Astrocyte of the spinal cord (primary cell): ENCODE data around the gene MAX.
A peak's percentile ranks its signal among the peaks of the same experiment; 100 is the strongest.

ENCODE experiments used
- DNase-seq: peaks from one replicate; pipeline ENCODE4 v3.0.0; 2011; ENCODE audit warnings: low read depth, low spot score
- H3K4me3 ChIP-seq: 2 replicates; pipeline ENCODE4 v1.5.1; 2011; ENCODE audit warnings: low read depth, mild to moderate bottlenecking, low read length, moderate library complexity
- in situ Hi-C: cut with HindIII; loops from 2 replicates; pipeline ENCODE4 v1.10.0; 2017; ENCODE audit warnings: low sequenced_read_pairs
- TF ChIP-seq, protein P1 (sequence below): IDR thresholded peaks from 2 replicates; pipeline ENCODE4 v1.5.1; 2012; ENCODE audit warnings: low read depth, mild to moderate bottlenecking, low read length, inconsistent platforms

MAX gene

DNA sequence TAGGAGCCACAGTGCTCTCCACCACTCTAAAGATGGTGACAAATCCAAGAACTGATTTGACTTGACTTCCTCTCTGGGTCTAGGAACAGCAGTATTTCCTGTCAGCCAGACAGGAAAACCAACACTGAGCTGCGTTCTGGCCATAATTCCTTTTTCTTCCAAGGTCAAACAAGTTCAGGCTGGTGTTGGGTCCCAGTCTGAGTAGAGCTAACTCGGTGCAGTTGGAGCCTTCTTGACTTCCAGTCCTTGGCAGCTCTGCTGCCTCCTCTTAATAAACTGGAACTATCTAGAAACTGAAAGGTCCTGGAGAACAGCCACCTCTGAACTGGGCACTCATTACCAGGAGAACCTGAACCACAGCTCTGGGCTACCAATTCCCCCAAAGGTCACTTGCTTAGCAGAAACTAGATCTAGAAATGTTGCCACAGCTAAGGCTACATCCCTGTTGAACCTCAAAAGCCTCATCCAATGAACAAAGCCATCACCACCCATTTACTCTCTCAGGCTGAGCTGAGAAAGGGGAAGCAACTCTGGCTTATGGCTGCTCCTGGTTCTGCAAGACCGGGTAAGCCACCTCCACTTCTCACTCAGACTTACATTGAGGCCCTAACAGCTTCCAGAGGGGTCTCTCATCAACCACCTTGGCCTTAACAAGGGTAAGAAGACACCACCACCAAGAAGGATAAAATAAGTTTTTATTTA, 27.7 kb downstream of the MAX start:
- DNase-seq = no peak
- in situ Hi-C loops = no loop called here

GRCh38 chr14:65073605-65074201, 28.6 kb downstream of the MAX start:
- H3K4me3 ChIP-seq = no peak overlapping the region
- no peak for DNase-seq
- in situ Hi-C loops = no loop called here
- TF ChIP-seq, protein P1, sequence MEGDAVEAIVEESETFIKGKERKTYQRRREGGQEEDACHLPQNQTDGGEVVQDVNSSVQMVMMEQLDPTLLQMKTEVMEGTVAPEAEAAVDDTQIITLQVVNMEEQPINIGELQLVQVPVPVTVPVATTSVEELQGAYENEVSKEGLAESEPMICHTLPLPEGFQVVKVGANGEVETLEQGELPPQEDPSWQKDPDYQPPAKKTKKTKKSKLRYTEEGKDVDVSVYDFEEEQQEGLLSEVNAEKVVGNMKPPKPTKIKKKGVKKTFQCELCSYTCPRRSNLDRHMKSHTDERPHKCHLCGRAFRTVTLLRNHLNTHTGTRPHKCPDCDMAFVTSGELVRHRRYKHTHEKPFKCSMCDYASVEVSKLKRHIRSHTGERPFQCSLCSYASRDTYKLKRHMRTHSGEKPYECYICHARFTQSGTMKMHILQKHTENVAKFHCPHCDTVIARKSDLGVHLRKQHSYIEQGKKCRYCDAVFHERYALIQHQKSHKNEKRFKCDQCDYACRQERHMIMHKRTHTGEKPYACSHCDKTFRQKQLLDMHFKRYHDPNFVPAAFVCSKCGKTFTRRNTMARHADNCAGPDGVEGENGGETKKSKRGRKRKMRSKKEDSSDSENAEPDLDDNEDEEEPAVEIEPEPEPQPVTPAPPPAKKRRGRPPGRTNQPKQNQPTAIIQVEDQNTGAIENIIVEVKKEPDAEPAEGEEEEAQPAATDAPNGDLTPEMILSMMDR = no peak

More for the DNA sequence above, 27.7 kb downstream of the MAX start:
- no peak overlapping the region for H3K4me3 ChIP-seq
- TF ChIP-seq, protein P1 = no peak

DNA sequence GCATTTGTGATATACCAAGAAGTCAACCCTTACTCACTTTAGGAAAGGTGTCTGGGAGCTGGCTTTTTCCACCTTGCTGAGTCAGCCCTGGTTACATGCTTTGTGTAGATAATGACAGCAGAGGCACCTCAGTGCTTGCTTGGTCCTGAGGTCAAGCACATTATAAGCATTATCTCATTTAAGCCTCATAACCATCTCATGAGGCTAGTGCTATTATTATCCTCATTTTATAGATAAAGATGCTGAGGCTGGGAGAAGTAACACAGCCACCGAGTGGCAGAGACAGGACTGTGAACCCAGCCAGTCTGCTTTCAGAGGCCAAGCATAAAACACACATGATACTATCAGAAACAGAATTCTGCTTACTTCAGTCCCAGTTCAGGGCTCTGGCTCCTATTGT, 29.4 kb downstream of the MAX start:
- in situ Hi-C loops = no loop called here
- no peak for DNase-seq
- TF ChIP-seq, protein P1 = no peak

DNA sequence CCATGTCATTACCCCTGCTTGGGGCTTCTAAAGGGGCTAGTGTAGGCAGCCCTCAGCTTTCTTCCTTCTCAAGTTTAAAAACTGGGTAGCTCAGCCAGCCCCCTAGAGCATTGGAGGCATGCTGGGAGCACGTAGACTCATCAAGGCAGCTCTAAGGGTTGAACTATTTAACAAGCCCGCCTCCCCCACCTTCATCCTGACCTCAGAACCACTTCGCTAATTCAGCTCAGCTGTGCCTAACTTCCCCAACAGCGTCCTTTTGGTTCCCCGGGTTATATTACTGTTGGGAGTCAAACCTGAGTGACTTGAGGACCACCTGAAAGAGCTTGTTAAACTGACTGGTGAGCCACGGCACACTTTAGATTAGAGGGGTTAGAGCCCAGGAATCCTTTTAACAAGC, 30.1 kb downstream of the MAX start:
- TF ChIP-seq, protein P1 = no peak
- H3K4me3 ChIP-seq = no peak overlapping the region
- no peak for DNase-seq
- in situ Hi-C loops = no loop called here

More for the DNA sequence above, 29.4 kb downstream of the MAX start:
- no peak overlapping the region for H3K4me3 ChIP-seq

GRCh38 chr14:65071544-65071943, 30.8 kb downstream of the MAX start:
- TF ChIP-seq, protein P1 = no peak
- in situ Hi-C loops = no loop called here
- DNase-seq = no peak
- no peak overlapping the region for H3K4me3 ChIP-seq

DNA sequence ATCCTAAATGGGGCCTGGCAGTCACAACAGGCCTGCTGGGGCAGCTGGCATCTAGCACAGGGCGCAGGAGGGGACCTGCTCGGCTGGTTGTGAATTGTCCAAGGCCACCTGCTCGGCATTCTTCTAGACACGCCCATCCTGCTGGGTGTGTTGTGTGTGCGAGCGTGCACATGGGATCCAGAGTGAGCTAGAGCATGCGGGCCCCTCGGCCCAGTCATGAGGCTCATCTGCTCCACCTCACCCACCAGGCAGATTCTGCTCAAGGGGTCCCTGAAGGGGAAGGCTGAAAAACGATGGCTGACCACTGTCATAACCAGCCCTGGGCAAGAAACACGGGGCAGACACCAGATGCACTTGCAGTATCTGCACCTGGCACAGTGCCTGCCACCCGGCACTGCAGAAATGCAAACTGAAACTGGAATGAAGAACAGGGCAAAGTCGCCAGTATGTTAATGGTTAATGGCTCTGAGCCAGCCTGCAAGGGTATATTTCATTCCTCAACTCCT, 31.8 kb downstream of the MAX start:
- peak; percentile 24 for DNase-seq
- H3K4me3 ChIP-seq = no peak overlapping the region
- TF ChIP-seq, protein P1 = no peak
- in situ Hi-C loops = no loop called here
